ENCODE data around the gene ING5.

ING5 gene

GRCh38 chr2:241708879-241709278, 7.0 kb downstream of the ING5 start:
- DNase-seq = no peak

- no peak for DNase-seq
These were observed 17.3 kb downstream of the ING5 start for GRCh38 chr2:241719093-241719492.

GRCh38 chr2:241720099-241720498, 18.3 kb downstream of the ING5 start:
- DNase-seq = no peak

- no peak for DNase-seq
These were observed 18.7 kb downstream of the ING5 start for GRCh38 chr2:241720560-241720959.

GRCh38 chr2:241721852-241722251, 20.0 kb downstream of the ING5 start:
- DNase-seq = no peak

- DNase-seq = no peak
These were observed 21.1 kb downstream of the ING5 start for GRCh38 chr2:241722896-241723454.

- peak; percentile 25 to 38 for DNase-seq
These were observed 22.6 kb downstream of the ING5 start for GRCh38 chr2:241724259-241724974.

GRCh38 chr2:241724975-241725870, 23.4 kb downstream of the ING5 start:
- no peak for DNase-seq

- DNase-seq = no peak
These were observed 24.6 kb downstream of the ING5 start for GRCh38 chr2:241726459-241726858.

- DNase-seq = no peak
These were observed 26.2 kb downstream of the ING5 start for GRCh38 chr2:241728000-241728399.

GRCh38 chr2:241728627-241729026, 26.8 kb downstream of the ING5 start:
- DNase-seq = no peak

- DNase-seq = no peak
These were observed 28.0 kb downstream of the ING5 start for GRCh38 chr2:241729868-241730267.

- DNase-seq = no peak
These were observed 28.9 kb downstream of the ING5 start for GRCh38 chr2:241730671-241731293.

GRCh38 chr2:241732513-241733186, 30.8 kb downstream of the ING5 start:
- peak; percentile 35 to 55 for DNase-seq

GRCh38 chr2:241733391-241734207, 31.8 kb downstream of the ING5 start:
- DNase-seq = no peak

- DNase-seq = no peak
These were observed 32.3 kb downstream of the ING5 start for GRCh38 chr2:241734208-241734466.

GRCh38 chr2:241734467-241735208, 32.8 kb downstream of the ING5 start, which contains the start of gene D2HGDH:
TSS of gene D2HGDH (plus strand) at chr2:241734630. CDS start at chr2:241735225, 595 bp downstream.
- peak; percentile 90 to 92 for DNase-seq

- no peak for DNase-seq
These were observed 34.3 kb downstream of the ING5 start for GRCh38 chr2:241736111-241736510.

GRCh38 chr2:241738040-241738686, 36.3 kb downstream of the ING5 start:
- no peak for DNase-seq

GRCh38 chr2:241739177-241739576, 37.3 kb downstream of the ING5 start:
- DNase-seq = no peak

- DNase-seq = no peak
These were observed 37.8 kb downstream of the ING5 start for GRCh38 chr2:241739651-241740050.
